ENCODE results near the gene GJA4. TPM values are rescaled to one million over a fixed set of nuclear protein-coding genes. Genes with fewer than 3 reads are reported as not detected.

GJA4 gene
- total RNA-seq, 6 donors from 2014 or later: 5.2 to 41.1 (median 19.2) TPM

GRCh38 chr1:34774957-34775356 is 17.8 kb upstream of the GJA4 start:
- no peaks in the 10 kb centered on the region for H3K9me3 ChIP-seq
- no peak for TF ChIP-seq EP300 (IDR thresholded peaks at IDR 0.05)
- TF ChIP-seq, protein P1, sequence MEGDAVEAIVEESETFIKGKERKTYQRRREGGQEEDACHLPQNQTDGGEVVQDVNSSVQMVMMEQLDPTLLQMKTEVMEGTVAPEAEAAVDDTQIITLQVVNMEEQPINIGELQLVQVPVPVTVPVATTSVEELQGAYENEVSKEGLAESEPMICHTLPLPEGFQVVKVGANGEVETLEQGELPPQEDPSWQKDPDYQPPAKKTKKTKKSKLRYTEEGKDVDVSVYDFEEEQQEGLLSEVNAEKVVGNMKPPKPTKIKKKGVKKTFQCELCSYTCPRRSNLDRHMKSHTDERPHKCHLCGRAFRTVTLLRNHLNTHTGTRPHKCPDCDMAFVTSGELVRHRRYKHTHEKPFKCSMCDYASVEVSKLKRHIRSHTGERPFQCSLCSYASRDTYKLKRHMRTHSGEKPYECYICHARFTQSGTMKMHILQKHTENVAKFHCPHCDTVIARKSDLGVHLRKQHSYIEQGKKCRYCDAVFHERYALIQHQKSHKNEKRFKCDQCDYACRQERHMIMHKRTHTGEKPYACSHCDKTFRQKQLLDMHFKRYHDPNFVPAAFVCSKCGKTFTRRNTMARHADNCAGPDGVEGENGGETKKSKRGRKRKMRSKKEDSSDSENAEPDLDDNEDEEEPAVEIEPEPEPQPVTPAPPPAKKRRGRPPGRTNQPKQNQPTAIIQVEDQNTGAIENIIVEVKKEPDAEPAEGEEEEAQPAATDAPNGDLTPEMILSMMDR (IDR thresholded peaks at IDR 0.05): no peak
- no peak for TF ChIP-seq POLR2AphosphoS5 (IDR thresholded peaks at IDR 0.05)
- no peak for TF ChIP-seq POLR2A (IDR thresholded peaks at IDR 0.05)
- H3K27ac ChIP-seq: no peak overlapping the region
- H3K27me3 ChIP-seq: no peaks in the 10 kb centered on the region
- H3K4me1 ChIP-seq: no peaks in the 10 kb centered on the region
- H3K4me3 ChIP-seq: no peak overlapping the region
- DNase-seq (no peak), ATAC-seq (ENCODE audit: low FRiP score in 2 of 2) (no peak)
- no peaks in the 10 kb centered on the region for H3K36me3 ChIP-seq
- WGBS, 2 donors: 60 to 69% methylated on average over 8 of the region's 8 CpGs

DNA sequence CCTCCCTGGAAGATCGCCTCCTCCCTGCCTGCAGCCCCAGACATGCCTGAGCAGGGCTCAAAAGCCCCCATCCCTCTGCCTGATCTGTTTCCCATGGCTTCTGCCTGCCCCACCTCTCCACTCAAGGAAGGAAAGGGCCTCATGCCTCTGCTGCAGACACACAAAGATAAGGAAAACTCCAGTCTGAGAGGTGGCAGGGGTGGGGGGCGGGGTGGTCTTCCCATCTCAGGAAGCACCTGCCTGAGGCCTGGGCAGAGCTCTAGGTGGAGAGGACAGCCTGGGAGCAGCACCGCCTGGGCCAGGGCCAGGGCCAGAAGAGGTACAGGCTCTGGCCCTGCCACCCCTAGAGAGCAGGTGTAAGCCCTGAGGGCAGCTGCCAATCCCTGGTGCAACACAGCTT is 15.9 kb upstream of the GJA4 start:
- TF ChIP-seq EP300 (IDR thresholded peaks at IDR 0.05): no peak
- no peak overlapping the region for H3K27ac ChIP-seq
- H3K4me3 ChIP-seq: no peak overlapping the region
- no peaks in the 10 kb centered on the region for H3K9me3 ChIP-seq
- 58 to 60% methylated on average over 2 to 3 of the region's 3 CpGs for WGBS, 2 donors
- DNase-seq: no peak
- peaks cover 0 to 10% (median 5%) of the 10 kb centered on the region in 4 donors for H3K27me3 ChIP-seq
- no peak for ATAC-seq (ENCODE audit: low FRiP score in 2 of 2)
- H3K36me3 ChIP-seq: no peaks in the 10 kb centered on the region
- H3K4me1 ChIP-seq: peaks cover 11 to 13% (median 12%) of the 10 kb centered on the region in 4 donors

DNA sequence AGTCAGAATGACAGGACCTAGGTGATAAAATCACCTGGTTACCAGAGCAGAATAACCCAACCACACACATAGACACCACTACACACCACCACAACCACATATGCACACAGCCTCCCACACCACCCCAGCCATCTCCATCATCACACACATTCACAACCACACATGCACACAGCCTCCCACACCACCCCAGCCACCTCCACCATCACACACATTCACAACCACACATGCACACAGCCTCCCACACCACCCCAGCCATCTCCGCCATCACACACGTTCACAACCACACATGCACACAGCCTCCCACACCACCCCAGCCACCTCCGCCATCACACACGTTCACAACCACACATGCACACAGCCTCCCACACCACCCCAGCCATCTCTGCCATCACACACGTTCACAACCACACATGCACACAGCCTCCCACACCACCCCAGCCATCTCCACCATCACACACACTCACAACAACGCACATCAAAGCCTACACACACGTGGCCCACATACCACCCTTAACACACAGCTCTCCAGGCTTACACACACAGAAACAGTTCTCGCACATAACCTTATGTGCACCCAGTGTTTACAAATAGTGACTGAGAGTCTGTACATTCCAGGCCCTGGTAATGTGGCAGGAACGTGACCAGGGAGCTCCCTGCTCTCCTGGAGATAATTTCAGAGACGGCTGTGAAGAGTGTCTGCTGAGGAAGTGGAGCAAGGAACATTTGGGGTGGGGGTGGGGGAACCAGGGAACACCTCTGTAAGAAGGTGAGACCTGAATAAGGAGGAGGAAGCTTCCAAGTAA is 15.1 kb upstream of the GJA4 start:
- no peak for TF ChIP-seq POLR2A (IDR thresholded peaks at IDR 0.05)
- no peak for TF ChIP-seq EP300 (IDR thresholded peaks at IDR 0.05)
- TF ChIP-seq, protein P1 (IDR thresholded peaks at IDR 0.05): no peak
- TF ChIP-seq POLR2AphosphoS5 (IDR thresholded peaks at IDR 0.05): no peak
- peaks cover 0 to 15% (median 7%) of the 10 kb centered on the region in 4 donors for H3K27me3 ChIP-seq
- WGBS, 2 donors: 41 to 65% methylated on average over 8 to 10 of the region's 10 CpGs
- H3K4me3 ChIP-seq: no peak overlapping the region
- H3K4me1 ChIP-seq: peaks cover 12 to 17% (median 14%) of the 10 kb centered on the region in 4 donors
- H3K27ac ChIP-seq: no peak overlapping the region
- no peaks in the 10 kb centered on the region for H3K9me3 ChIP-seq
- DNase-seq (no peak), ATAC-seq (ENCODE audit: low FRiP score in 2 of 2) (no peak)
- no peaks in the 10 kb centered on the region for H3K36me3 ChIP-seq

- no peak for DNase-seq
- Histone ChIP-seq H3K27me3 (peaks cover 0 to 18% (median 7%) of the 10 kb centered on the region in 4 donors), H3K27ac (no peak overlapping the region)
These were observed 14.4 kb upstream of the GJA4 start for GRCh38 chr1:34778381-34778780.

DNA sequence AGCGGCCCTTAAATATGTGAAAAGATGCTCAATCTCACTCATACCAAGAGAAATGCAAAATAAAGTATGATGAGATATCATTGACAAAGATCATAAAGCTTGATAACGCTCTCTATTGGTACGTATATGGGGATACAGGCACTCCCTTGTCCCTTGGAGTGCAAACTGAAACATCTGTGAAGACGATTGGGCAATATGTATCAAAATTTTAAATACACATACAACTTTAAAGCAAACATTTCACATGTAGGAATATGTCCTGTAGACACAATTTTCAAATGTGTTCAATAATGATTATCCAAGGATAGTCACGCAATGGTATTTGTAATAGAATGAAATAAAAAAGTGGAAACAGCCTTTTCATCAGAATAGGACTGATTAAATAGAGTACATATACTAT is 13.8 kb upstream of the GJA4 start:
- H3K27ac ChIP-seq: no peak overlapping the region
- ATAC-seq (ENCODE audit: low FRiP score in 2 of 2) (no peak), DNase-seq (no peak)
- H3K27me3 ChIP-seq: peaks cover 0 to 18% (median 7%) of the 10 kb centered on the region in 4 donors
- no peak overlapping the region for H3K4me3 ChIP-seq
- H3K4me1 ChIP-seq: peaks cover 12 to 17% (median 14%) of the 10 kb centered on the region in 4 donors
- H3K36me3 ChIP-seq: no peaks in the 10 kb centered on the region
- TF ChIP-seq, protein P1 (IDR thresholded peaks at IDR 0.05): no peak
- TF ChIP-seq POLR2A (IDR thresholded peaks at IDR 0.05) (no peak), POLR2AphosphoS5 (IDR thresholded peaks at IDR 0.05) (no peak), EP300 (IDR thresholded peaks at IDR 0.05) (no peak)
- H3K9me3 ChIP-seq: no peaks in the 10 kb centered on the region
- WGBS, 2 donors: 62 to 90% methylated on average over 5 of the region's 5 CpGs

More at GRCh38 chr1:34778381-34778780, 14.4 kb upstream of the GJA4 start:
- no peak for ATAC-seq (ENCODE audit: low FRiP score in 2 of 2)
- TF ChIP-seq EP300 (IDR thresholded peaks at IDR 0.05) (no peak), POLR2A (IDR thresholded peaks at IDR 0.05) (no peak), POLR2AphosphoS5 (IDR thresholded peaks at IDR 0.05) (no peak)
- TF ChIP-seq, protein P1 (IDR thresholded peaks at IDR 0.05): no peak
- peaks cover 12 to 17% (median 14%) of the 10 kb centered on the region in 4 donors for H3K4me1 ChIP-seq
- H3K4me3 ChIP-seq: no peak overlapping the region
- WGBS, 2 donors: 69 to 75% methylated on average over 6 of the region's 6 CpGs
- no peaks in the 10 kb centered on the region for H3K9me3 ChIP-seq
- H3K36me3 ChIP-seq: no peaks in the 10 kb centered on the region

All from upper lobe of left lung (tissue), 6 donors.